Heart right ventricle (tissue), 16 donors: ENCODE data around the gene LSAMP. TPM values are rescaled to one million over a fixed set of nuclear protein-coding genes. Genes with fewer than 3 reads are reported as not detected.
A peak's percentile ranks its signal among the peaks of the same experiment; 100 is the strongest.

ENCODE experiments used
- ATAC-seq, 8 donors: fragments of 200-7000 bp; cut with Tn5 transposase; one replicate each; pipeline ENCODE4 v1.9.1; 2020; ENCODE audit warnings: mild to moderate bottlenecking in 8 of 8, moderate library complexity in 8 of 8, moderate number of reproducible peaks in 1 of 8
- DNase-seq, 2 donors: peaks; one replicate each; pipeline ENCODE4 v3.0.0-alpha.2; 2020
- H3K27ac ChIP-seq, 10 donors: fragments of 200-600 bp; sonication (generic) in 2 of 10; one replicate each; pipeline versions ENCODE4 v1.5.0 to v1.8.0; 2020 to 2022; ENCODE audit warnings: mild to moderate bottlenecking in 3 of 10
- H3K27me3 ChIP-seq, 7 donors: fragments of 200-600 bp; one replicate each; pipeline ENCODE4 v1.8.0; 2021 to 2022; ENCODE audit warnings: mild to moderate bottlenecking in 2 of 7
- H3K36me3 ChIP-seq, 9 donors: fragments of 200-600 bp; sonication (generic) in 1 of 9; one replicate each; pipeline versions ENCODE4 v1.5.0 to v1.8.0; 2020 to 2022; ENCODE audit warnings: mild to moderate bottlenecking in 2 of 9
- H3K4me1 ChIP-seq, 9 donors: fragments of 200-600 bp; sonication (generic) in 1 of 9; one replicate each; pipeline versions ENCODE4 v1.5.0 to v1.8.0; 2020 to 2022; ENCODE audit warnings: mild to moderate bottlenecking in 4 of 9
- H3K4me3 ChIP-seq, 10 donors: fragments of 200-600 bp; sonication (generic) in 2 of 10; one replicate each; pipeline versions ENCODE4 v1.5.0 to v1.8.0; 2020 to 2022; ENCODE audit warnings: mild to moderate bottlenecking in 7 of 10, moderate library complexity in 2 of 10
- H3K9me3 ChIP-seq, 11 donors: fragments of 200-600 bp in 10 of 11; sonication (generic) in 2 of 11; one replicate each; pipeline versions ENCODE4 v1.5.0 to v1.8.0; 2013 to 2022; ENCODE audit warnings: mild to moderate bottlenecking in 2 of 11, control low read depth in 1 of 11, moderate library complexity in 1 of 11
- CTCF ChIP-seq, 9 donors: fragments of 200-600 bp; sonication (generic) in 2 of 9; IDR thresholded peaks; one replicate each; pipeline versions ENCODE4 v1.5.0 to v1.8.0; 2021 to 2022; ENCODE audit warnings: antibody characterized with exemption in 9 of 9, mild to moderate bottlenecking in 5 of 9, moderate library complexity in 1 of 9
- WGBS, 2 donors: extraction: QIAGEN DNeasy Blood & Tissue Kit; methylation state at CpG; one replicate each; pipeline ENCODE4 v1.1.7; 2013; ENCODE audit warnings: inconsistent platforms in 1 of 2; 5-methylcytosine and 5-hydroxymethylcytosine counted together
- intact Hi-C, 10 donors: fragments of 100-400 bp; cut with DNase I; formaldehyde crosslinking; loops; one replicate each; pipeline versions ENCODE4 v1.11.1 to v1.14.2; 2022
- polyA plus RNA-seq, 2 donors: library from polyadenylated mRNA; stranded (reverse); fragments of 200-250 nt; gene quantifications; one replicate each; pipeline ENCODE4 v1.2.3, GENCODE V29; 2013
- total RNA-seq, 10 donors: library from RNA; stranded (reverse); fragmentation: NEBNext Ultra II Directional in 3 of 10; extraction: Animal tissue kit (Norgen Biotek cat#: 25700) in 3 of 10; gene quantifications; one replicate each; pipeline versions ENCODE4 v1.2.1 to v1.2.4, GENCODE V29; 2021 to 2023
- donor health status: Arrhythmogenic right ventricular cardiomyopathy.
- donor health status: ischemic (EF 13 %, LVEDD 7.1; RV severe dilation, severe dysfunction).
- donor health status: healthy with polysubstance abuse.
- donor health status: DM: no; HTN: yes; CAD: no.
- donor health status: DM: no; HTN: no; CAD: no.
- donor health status: ischemic (EF 25% LVEDD 6.9; RV normal size, moderate dysfunction).
- donor health status: ischemic (EF 25% LVEDD 5.7; RV mildly dilated, moderate dysfunction).
- donor health status: healthy.
- donor health status: DM: yes; HTN: yes; CAD: no.
- donor health status: Ischemic cardiomyopathy.
- donor health status: ischemic (EF 35%, LVEDD 5.7; RV mildly dilated, moderate dysfunction).
- donor health status: nonischemic (EF 11% LVEDD 7.7; RV severe dilation, severe dysfunction).
- donor health status: DM: yes; HTN: yes; CAD: no.
- donor health status: PGD.
- donor health status: ischemic (EF 29% LVEDD 5.4; RV normal size, mild dysfunction).
- donor health status: nonischemic (EF 23%, LVEDD 6.1; RV moderate dilation, normal function).

The LSAMP gene
- total and polyA plus RNA-seq, 12 donors = 0.51 to 9.0 (median 5.4) TPM

GRCh38 chr3:115960799-115961198 lies 484.5 kb downstream of the LSAMP start:
- WGBS, 2 donors = 33 to 40% methylated on average over 5 of the region's 5 CpGs
- TF ChIP-seq CTCF (IDR thresholded peaks at IDR 0.05) = no peak
- Histone ChIP-seq H3K4me1 (peaks cover 0 to 6% (median 0%) of the 10 kb centered on the region in 9 donors), H3K36me3 (no peaks in the 10 kb centered on the region), H3K4me3 (peak overlapping the region in 1 of 10 donors; percentile 22), H3K27me3 (no peaks in the 10 kb centered on the region), H3K27ac (no peak overlapping the region), H3K9me3 (no peaks in the 10 kb centered on the region)
- intact Hi-C loops = no loop called here
- ATAC-seq (peak in 3 of 8 donors; percentile 18 to 55 (median 52)), DNase-seq (no peak)

- no peak overlapping the region for H3K4me3 ChIP-seq
- DNase-seq = no peak
- H3K36me3 ChIP-seq = no peaks in the 10 kb centered on the region
- no peak for ATAC-seq
- 89% methylated on average over 5 of the region's 5 CpGs for WGBS, 2 donors
- no peaks in the 10 kb centered on the region for H3K9me3 ChIP-seq
- no peak for TF ChIP-seq CTCF (IDR thresholded peaks at IDR 0.05)
- intact Hi-C loops = no loop called here
- H3K27ac ChIP-seq = no peak overlapping the region
- no peaks in the 10 kb centered on the region for H3K27me3 ChIP-seq
- peaks cover 0 to 6% (median 0%) of the 10 kb centered on the region in 9 donors for H3K4me1 ChIP-seq
Measured at GRCh38 chr3:115958526-115958925, 486.8 kb downstream of the LSAMP start.

GRCh38 chr3:115947325-115947724 lies 498.0 kb downstream of the LSAMP start:
- no peaks in the 10 kb centered on the region for H3K27me3 ChIP-seq
- ATAC-seq (no peak), DNase-seq (no peak)
- H3K4me3 ChIP-seq = no peak overlapping the region
- intact Hi-C loops = no loop called here
- no peaks in the 10 kb centered on the region for H3K4me1 ChIP-seq
- no peak for TF ChIP-seq CTCF (IDR thresholded peaks at IDR 0.05)
- no peak overlapping the region for H3K27ac ChIP-seq
- 60 to 61% methylated on average over 2 of the region's 2 CpGs for WGBS, 2 donors
- peaks cover 0 to 24% (median 0%) of the 10 kb centered on the region in 11 donors for H3K9me3 ChIP-seq
- no peaks in the 10 kb centered on the region for H3K36me3 ChIP-seq

DNA sequence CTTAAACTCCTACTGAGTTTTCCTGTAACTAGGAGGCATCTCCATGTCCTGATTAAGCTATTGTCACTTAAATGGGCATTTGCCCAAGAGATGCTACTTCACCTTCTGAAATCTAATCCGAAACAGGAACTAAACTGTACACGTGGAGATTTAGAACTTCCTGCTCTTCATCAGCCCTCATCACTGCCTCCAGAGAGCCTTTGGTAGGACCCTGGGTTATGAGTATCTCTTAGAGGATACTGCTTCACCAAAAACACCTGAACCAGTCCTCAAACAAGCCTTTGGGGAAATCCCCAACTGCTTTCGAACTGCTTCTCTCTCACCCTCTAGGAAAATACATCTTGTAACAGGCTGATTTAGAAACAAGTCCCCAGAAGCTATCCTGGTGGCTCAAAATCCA lies 501.7 kb downstream of the LSAMP start:
- WGBS, 2 donors = 62 to 67% methylated on average over 3 of the region's 3 CpGs
- no peak for TF ChIP-seq CTCF (IDR thresholded peaks at IDR 0.05)
- Histone ChIP-seq H3K36me3 (no peaks in the 10 kb centered on the region), H3K4me3 (no peak overlapping the region), H3K27me3 (no peaks in the 10 kb centered on the region), H3K4me1 (no peaks in the 10 kb centered on the region), H3K9me3 (no peaks in the 10 kb centered on the region), H3K27ac (no peak overlapping the region)
- intact Hi-C loops = no loop called here
- DNase-seq = no peak
- no peak for ATAC-seq
